PC-9 (cell line): Measurements from ENCODE around the gene CCDC106. TPM values are rescaled to one million over a fixed set of nuclear protein-coding genes. Genes with fewer than 3 reads are reported as not detected.

Source experiments
- BruUV-seq: library from RNA; stranded (reverse); fragments of 400-500 nt; replicated peaks from 2 replicates; lab custom pipeline; 2021; lab: Mats Ljungman, UMichigan
- CTCF ChIA-PET: fragments of 300-600 bp; sonication (Branson Sonifier 250); formaldehyde crosslinking; loops from one replicate; lab custom pipeline; 2022; ENCODE audit warnings: antibody characterized with exemption; lab: Charles Lee
- POLR2A ChIA-PET: fragments of 300-600 bp; sonication (Branson Sonifier 250); formaldehyde crosslinking; loops from one replicate; lab custom pipeline; 2022; ENCODE audit warnings: antibody characterized with exemption; ENCODE audit not compliant: unreplicated experiment; lab: Charles Lee
- DNase-seq, 2 experiments: peaks; one replicate each; pipeline versions ENCODE4 v3.0.0 to v3.0.0-alpha.2; 2015 to 2022; ENCODE audit warnings: mixed read lengths in 1 of 2
- H2AFZ ChIP-seq: fragments of 200-600 bp; sonication (generic); 2 replicates; pipeline ENCODE4 v1.8.1; 2017; ENCODE audit warnings: antibody characterized with exemption
- H3F3A ChIP-seq: fragments of 200-600 bp; sonication (generic); 2 replicates; pipeline ENCODE4 v1.8.1; 2017; ENCODE audit warnings: antibody characterized with exemption, mild to moderate bottlenecking, low read depth; ENCODE audit not compliant: insufficient read depth
- H3K27ac ChIP-seq: fragments of 200-600 bp; sonication (generic); 2 replicates; pipeline ENCODE4 v1.6.1; 2016; ENCODE audit warnings: mixed run types
- H3K27me3 ChIP-seq: fragments of 200-600 bp; sonication (generic); 2 replicates; pipeline ENCODE4 v1.6.1; 2016; ENCODE audit warnings: low read depth, mixed run types; ENCODE audit not compliant: insufficient read depth
- H3K36me3 ChIP-seq: fragments of 200-600 bp; sonication (generic); 2 replicates; pipeline ENCODE4 v1.6.1; 2016; ENCODE audit warnings: low read depth, mixed run types
- H3K4me1 ChIP-seq: fragments of 200-600 bp; sonication (generic); replicated peaks from 2 replicates; pipeline ENCODE4 v1.6.1; 2016; ENCODE audit warnings: mixed run types; ENCODE audit not compliant: insufficient read depth
- H3K4me2 ChIP-seq: fragments of 200-600 bp; sonication (generic); 2 replicates; pipeline ENCODE4 v1.6.1; 2017; ENCODE audit warnings: mixed run types
- H3K4me3 ChIP-seq: fragments of 200-600 bp; sonication (generic); 2 replicates; pipeline ENCODE4 v1.6.1; 2016; ENCODE audit warnings: mixed run types
- H3K79me2 ChIP-seq: fragments of 200-600 bp; sonication (generic); 2 replicates; pipeline ENCODE4 v1.6.1; 2017; ENCODE audit warnings: low read depth, mixed run types
- H3K9me2 ChIP-seq: fragments of 200-600 bp; sonication (generic); 2 replicates; pipeline ENCODE4 v1.8.1; 2017; ENCODE audit warnings: mild to moderate bottlenecking; ENCODE audit not compliant: insufficient read depth
- H3K9me3 ChIP-seq: fragments of 200-600 bp; sonication (generic); 2 replicates; pipeline ENCODE4 v1.8.1; 2016; ENCODE audit warnings: low read depth; ENCODE audit not compliant: insufficient read depth
- H4K20me1 ChIP-seq: fragments of 200-600 bp; sonication (generic); 2 replicates; pipeline ENCODE4 v1.8.1; 2017; ENCODE audit not compliant: insufficient read depth
- EZH2 ChIP-seq: fragments of 200-600 bp; sonication (generic); IDR thresholded peaks from 2 replicates; pipeline ENCODE4 v1.8.0; 2017; ENCODE audit warnings: antibody characterized with exemption, low read depth
- intact Hi-C: fragments of 100-400 bp; cut with micrococcal nuclease; formaldehyde crosslinking; loops from one replicate; pipeline ENCODE4 v1.10.0; 2022; ENCODE audit not compliant: unreplicated experiment
- total RNA-seq: library from RNA; stranded (reverse); gene quantifications from 2 replicates; pipeline ENCODE4 v1.2.3, GENCODE V29; 2021
- TF ChIP-seq, protein P1 (sequence below): fragments of 200-600 bp; sonication (generic); conservative IDR thresholded peaks from 2 replicates; pipeline ENCODE4 v1.6.1; 2017; ENCODE audit warnings: mixed run types, antibody characterized with exemption, mild to moderate bottlenecking, moderate library complexity

CCDC106 gene
- total RNA-seq, 1 experiment from 2014 or later = 3.2 TPM

DNA sequence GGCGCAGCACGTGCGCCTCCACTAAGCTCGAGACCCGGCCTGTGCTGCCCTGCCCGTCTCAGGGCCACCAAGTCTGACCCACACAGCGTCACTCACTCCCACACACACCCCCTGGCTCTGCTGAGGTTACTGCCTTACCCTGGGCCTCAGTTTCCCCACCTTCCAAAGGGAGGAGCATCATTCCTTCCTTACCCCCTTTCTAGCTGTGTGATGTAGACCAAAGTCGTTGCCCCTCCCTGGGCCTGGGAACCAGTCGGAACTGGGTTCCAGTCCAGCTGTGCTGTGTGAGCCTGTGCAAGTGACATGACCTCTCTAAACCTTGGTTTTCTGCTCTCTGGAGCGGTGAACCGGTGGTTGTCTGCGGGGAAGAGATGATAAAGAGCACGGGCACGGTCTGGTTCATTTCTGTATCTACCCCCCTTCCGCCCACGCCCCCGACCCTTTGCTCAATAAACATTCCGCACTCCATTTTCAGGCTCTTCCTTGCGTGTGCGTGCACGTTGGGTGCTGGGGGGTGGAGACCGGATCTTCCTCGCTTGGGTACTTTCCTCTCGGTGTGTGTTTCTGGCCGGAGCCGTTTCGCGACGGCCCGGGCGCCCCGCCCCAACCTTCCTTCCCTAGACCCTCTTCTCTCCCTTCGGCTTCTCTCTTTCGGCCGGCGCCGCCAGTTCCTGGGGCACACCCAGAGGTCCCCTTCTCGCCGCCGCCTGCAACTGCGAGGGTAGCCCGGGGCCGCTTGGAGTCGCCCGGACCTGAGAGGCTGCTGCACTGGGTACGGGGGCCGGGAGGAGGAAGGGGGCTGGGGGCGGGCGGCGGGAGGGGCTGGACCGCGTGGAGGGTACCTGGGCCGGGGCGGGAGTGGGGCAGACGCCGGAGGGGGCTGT is 4.8 kb upstream of the CCDC106 start, which contains the start of gene ZNF581:
Gene ZNF581 (plus strand): TSS at position 647 of the 884 bp plus-strand sequence. CDS start 923 bp downstream, outside the sequence.
- Histone ChIP-seq H2AFZ (peak within 1 kb of the TSS; percentile 59), H4K20me1 (peaks cover 11% of the 10 kb centered on the region), H3K4me1 (peaks cover 8% of the 10 kb centered on the region), H3K36me3 (peaks cover 9% of the 10 kb centered on the region), H3K9me3 (no peaks in the 10 kb centered on the region), H3K79me2 (peaks cover 50% of the 10 kb centered on the region), H3K27me3 (no peaks in the 10 kb centered on the region), H3K9me2 (no peaks in the 10 kb centered on the region), H3K4me2 (peak within 1 kb of the TSS; percentile 90), H3K27ac (peak within 1 kb of the TSS; percentile 44), H3F3A (peaks cover 58% of the 10 kb centered on the region; the same call in 1 of the 2 replicates), H3K4me3 (peak within 1 kb of the TSS; percentile 66)
- POLR2A ChIA-PET = interaction anchor here (0.6 to 1.2 kb wide), 4 partner anchors 11 to 671 kb away, joined by 3 to 13 read pairs (median 7); partner anchors contain the start of genes NAT14 and ZSCAN5A
- intact Hi-C loops = loop anchor here (1.0 kb wide), 2 partner anchors 11 to 32 kb away; partner anchors contain the start of gene EPN1
- DNase-seq = peak; percentile 74 to 79
- TF ChIP-seq EZH2 = no peak
- TF ChIP-seq, protein P1, sequence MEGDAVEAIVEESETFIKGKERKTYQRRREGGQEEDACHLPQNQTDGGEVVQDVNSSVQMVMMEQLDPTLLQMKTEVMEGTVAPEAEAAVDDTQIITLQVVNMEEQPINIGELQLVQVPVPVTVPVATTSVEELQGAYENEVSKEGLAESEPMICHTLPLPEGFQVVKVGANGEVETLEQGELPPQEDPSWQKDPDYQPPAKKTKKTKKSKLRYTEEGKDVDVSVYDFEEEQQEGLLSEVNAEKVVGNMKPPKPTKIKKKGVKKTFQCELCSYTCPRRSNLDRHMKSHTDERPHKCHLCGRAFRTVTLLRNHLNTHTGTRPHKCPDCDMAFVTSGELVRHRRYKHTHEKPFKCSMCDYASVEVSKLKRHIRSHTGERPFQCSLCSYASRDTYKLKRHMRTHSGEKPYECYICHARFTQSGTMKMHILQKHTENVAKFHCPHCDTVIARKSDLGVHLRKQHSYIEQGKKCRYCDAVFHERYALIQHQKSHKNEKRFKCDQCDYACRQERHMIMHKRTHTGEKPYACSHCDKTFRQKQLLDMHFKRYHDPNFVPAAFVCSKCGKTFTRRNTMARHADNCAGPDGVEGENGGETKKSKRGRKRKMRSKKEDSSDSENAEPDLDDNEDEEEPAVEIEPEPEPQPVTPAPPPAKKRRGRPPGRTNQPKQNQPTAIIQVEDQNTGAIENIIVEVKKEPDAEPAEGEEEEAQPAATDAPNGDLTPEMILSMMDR = no peak
- CTCF ChIA-PET = no interaction called here
- no TSS peak for BruUV-seq

DNA sequence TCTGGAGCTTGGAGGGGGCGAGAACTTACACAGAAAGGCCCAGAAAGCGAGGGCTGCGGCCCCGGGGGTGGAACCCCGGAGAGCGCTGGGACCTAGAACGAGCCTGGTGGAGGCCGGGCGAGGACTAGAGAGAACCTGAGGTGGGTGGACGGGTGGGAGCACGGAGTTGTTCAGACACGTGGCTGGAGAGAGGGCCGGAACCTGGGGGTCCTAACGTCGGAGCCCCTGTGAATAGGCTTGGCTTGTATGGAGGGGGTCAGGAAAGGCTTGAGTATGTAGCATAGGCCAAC is 4.2 kb upstream of the CCDC106 start:
- Histone ChIP-seq H2AFZ (peak overlapping the region; percentile 59; the same call in 1 of the 2 replicates), H3K9me3 (no peaks in the 10 kb centered on the region), H3K4me2 (peak overlapping the region; percentile 90), H3F3A (peaks cover 52% of the 10 kb centered on the region; the same call in 1 of the 2 replicates), H3K27ac (peak overlapping the region; percentile 44), H3K4me3 (peak overlapping the region; percentile 66), H4K20me1 (peaks cover 11% of the 10 kb centered on the region), H3K4me1 (peaks cover 8% of the 10 kb centered on the region), H3K36me3 (peaks cover 6% of the 10 kb centered on the region), H3K79me2 (peaks cover 50% of the 10 kb centered on the region), H3K9me2 (no peaks in the 10 kb centered on the region), H3K27me3 (no peaks in the 10 kb centered on the region)
- no TSS peak for BruUV-seq
- TF ChIP-seq EZH2 = no peak
- TF ChIP-seq, protein P1 = no peak
- no peak for DNase-seq
- intact Hi-C loops = loop anchor here (1.0 kb wide), 2 partner anchors 10 to 31 kb away; partner anchors contain the start of gene EPN1
- ChIA-PET POLR2A (no interaction called here), CTCF (no interaction called here)

DNA sequence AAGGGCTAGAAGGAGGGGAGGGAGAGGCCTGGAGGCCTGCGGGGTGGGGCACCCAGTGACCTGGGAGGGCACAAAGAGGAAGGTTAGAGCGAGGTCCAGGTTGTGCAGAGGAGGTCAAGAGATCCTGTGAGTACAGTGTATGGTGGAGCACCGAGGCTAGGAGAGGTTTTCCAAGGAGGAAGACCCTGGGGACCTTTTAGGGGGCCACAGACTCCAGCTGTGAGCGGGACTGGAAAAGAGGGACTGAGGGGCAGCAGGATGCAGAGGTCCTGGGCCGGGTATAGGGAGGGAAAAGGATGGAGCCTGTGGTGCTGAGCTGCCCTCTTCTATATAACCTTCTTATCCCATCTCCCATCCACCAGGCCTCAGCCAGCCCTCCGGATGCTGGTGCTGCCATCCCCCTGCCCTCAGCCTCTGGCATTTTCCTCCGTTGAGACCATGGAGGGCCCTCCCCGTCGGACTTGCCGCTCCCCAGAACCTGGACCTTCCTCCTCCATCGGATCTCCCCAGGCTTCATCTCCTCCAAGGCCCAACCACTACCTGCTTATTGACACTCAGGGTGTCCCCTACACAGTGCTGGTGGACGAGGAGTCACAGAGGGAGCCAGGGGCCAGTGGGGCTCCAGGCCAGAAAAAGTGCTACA is 3.7 kb upstream of the CCDC106 start:
- no TSS peak for BruUV-seq
- H3K4me1 ChIP-seq = peaks cover 8% of the 10 kb centered on the region
- CTCF ChIA-PET = no interaction called here

More for the DNA sequence above, 3.7 kb upstream of the CCDC106 start:
- H3K9me2 ChIP-seq = no peaks in the 10 kb centered on the region
- H3K4me3 ChIP-seq = peak overlapping the region; percentile 66
- no peaks in the 10 kb centered on the region for H3K9me3 ChIP-seq
- TF ChIP-seq, protein P1 = no peak
- no peak for TF ChIP-seq EZH2
- peak overlapping the region; percentile 59; the same call in 1 of the 2 replicates for H2AFZ ChIP-seq
- intact Hi-C loops = no loop called here
- no peak for DNase-seq
- POLR2A ChIA-PET = no interaction called here
- peaks cover 47% of the 10 kb centered on the region; the same call in 1 of the 2 replicates for H3F3A ChIP-seq
- H3K27me3 ChIP-seq = no peaks in the 10 kb centered on the region
- H3K4me2 ChIP-seq = peak overlapping the region; percentile 90
- H3K36me3 ChIP-seq = peaks cover 6% of the 10 kb centered on the region
- H3K79me2 ChIP-seq = peaks cover 50% of the 10 kb centered on the region
- peak overlapping the region; percentile 44 for H3K27ac ChIP-seq
- H4K20me1 ChIP-seq = peaks cover 10% of the 10 kb centered on the region
